Measurements from ENCODE around the gene PLXNB2.

Gene PLXNB2

GRCh38 chr22:50255099-50255498, 52.3 kb downstream of the PLXNB2 start:
- DNase-seq (no peak), ATAC-seq (ENCODE audit: insufficient read depth, low read depth) (no peak)
- H3K9me3 ChIP-seq (ENCODE audit: insufficient read depth, low read length, severe bottlenecking), result no peaks in the 10 kb centered on the region
- no peak overlapping the region for H2AFZ ChIP-seq (ENCODE audit: low read depth, low read length)
- H3K4me2 ChIP-seq (ENCODE audit: insufficient read depth, low read length), result no peak overlapping the region
- peaks cover 8% of the 10 kb centered on the region for H4K20me1 ChIP-seq (ENCODE audit: insufficient read depth, low read length)
- peaks cover 8% of the 10 kb centered on the region for H3K79me2 ChIP-seq (ENCODE audit: insufficient read depth, low read length)
- no peak overlapping the region for H3K4me3 ChIP-seq (ENCODE audit: low read depth in 1 of 2, low read length in 2 of 2)
- no peak overlapping the region for H3K27ac ChIP-seq (ENCODE audit: low read length)
- H3K36me3 ChIP-seq (ENCODE audit: insufficient read depth, low read length), result peaks cover 8% of the 10 kb centered on the region; the same call in 1 of the 2 replicates
- TF ChIP-seq CTCF (IDR thresholded peaks at IDR 0.05; ENCODE audit: borderline replicate concordance, extremely low read depth, low read length, poor library complexity, severe bottlenecking) (no peak), EZH2 (IDR thresholded peaks at IDR 0.05; ENCODE audit: borderline replicate concordance, low read depth, low read length, severe bottlenecking) (no peak)
- H3K27me3 ChIP-seq (ENCODE audit: insufficient read depth, low read length, poor library complexity), result no peaks in the 10 kb centered on the region
- peaks cover 19% of the 10 kb centered on the region for H3K4me1 ChIP-seq (ENCODE audit: insufficient read depth, low read length)
- H3K9ac ChIP-seq (ENCODE audit: low read depth, low read length), result no peak overlapping the region

- TF ChIP-seq CTCF (IDR thresholded peaks at IDR 0.05; ENCODE audit: borderline replicate concordance, extremely low read depth, low read length, poor library complexity, severe bottlenecking) (no peak), EZH2 (IDR thresholded peaks at IDR 0.05; ENCODE audit: borderline replicate concordance, low read depth, low read length, severe bottlenecking) (no peak)
- H3K27me3 ChIP-seq (ENCODE audit: insufficient read depth, low read length, poor library complexity), result no peaks in the 10 kb centered on the region
- peaks cover 28% of the 10 kb centered on the region for H3K4me1 ChIP-seq (ENCODE audit: insufficient read depth, low read length)
- H4K20me1 ChIP-seq (ENCODE audit: insufficient read depth, low read length), result peaks cover 17% of the 10 kb centered on the region
- peaks cover 17% of the 10 kb centered on the region for H3K36me3 ChIP-seq (ENCODE audit: insufficient read depth, low read length)
- no peak for DNase-seq
- H3K79me2 ChIP-seq (ENCODE audit: insufficient read depth, low read length), result peaks cover 18% of the 10 kb centered on the region
- H3K27ac ChIP-seq (ENCODE audit: low read length), result no peak overlapping the region
- H3K9ac ChIP-seq (ENCODE audit: low read depth, low read length), result no peak overlapping the region
- no peak overlapping the region for H3K4me3 ChIP-seq (ENCODE audit: low read depth in 1 of 2, low read length in 2 of 2)
- no peak for ATAC-seq (ENCODE audit: insufficient read depth, low read depth)
- H3K4me2 ChIP-seq (ENCODE audit: insufficient read depth, low read length), result no peak overlapping the region
- no peaks in the 10 kb centered on the region for H3K9me3 ChIP-seq (ENCODE audit: insufficient read depth, low read length, severe bottlenecking)
- no peak overlapping the region for H2AFZ ChIP-seq (ENCODE audit: low read depth, low read length)
Observed at GRCh38 chr22:50253941-50254340, 53.5 kb downstream of the PLXNB2 start.

- H3K4me2 ChIP-seq (ENCODE audit: insufficient read depth, low read length), result no peak overlapping the region
- no peaks in the 10 kb centered on the region for H3K9me3 ChIP-seq (ENCODE audit: insufficient read depth, low read length, severe bottlenecking)
- no peak for DNase-seq
- H3K4me3 ChIP-seq (ENCODE audit: low read depth in 1 of 2, low read length in 2 of 2), result no peak overlapping the region
- no peak overlapping the region for H3K27ac ChIP-seq (ENCODE audit: low read length)
- peaks cover 17% of the 10 kb centered on the region for H4K20me1 ChIP-seq (ENCODE audit: insufficient read depth, low read length)
- no peak for ATAC-seq (ENCODE audit: insufficient read depth, low read depth)
- H3K9ac ChIP-seq (ENCODE audit: low read depth, low read length), result no peak overlapping the region
- peaks cover 28% of the 10 kb centered on the region for H3K4me1 ChIP-seq (ENCODE audit: insufficient read depth, low read length)
- H3K36me3 ChIP-seq (ENCODE audit: insufficient read depth, low read length), result peaks cover 23% of the 10 kb centered on the region
- no peaks in the 10 kb centered on the region for H3K27me3 ChIP-seq (ENCODE audit: insufficient read depth, low read length, poor library complexity)
- no peak overlapping the region for H2AFZ ChIP-seq (ENCODE audit: low read depth, low read length)
- peaks cover 21% of the 10 kb centered on the region for H3K79me2 ChIP-seq (ENCODE audit: insufficient read depth, low read length)
- TF ChIP-seq EZH2 (IDR thresholded peaks at IDR 0.05; ENCODE audit: borderline replicate concordance, low read depth, low read length, severe bottlenecking) (no peak), CTCF (IDR thresholded peaks at IDR 0.05; ENCODE audit: borderline replicate concordance, extremely low read depth, low read length, poor library complexity, severe bottlenecking) (no peak)
Observed at GRCh38 chr22:50253046-50253915, 54.2 kb downstream of the PLXNB2 start.

Data from DND-41 (cell line).